Gastrocnemius medialis (tissue), 4 donors: ENCODE data around the gene EPHA4.

Experiments
- CTCF ChIP-seq, 5 experiments: fragments of 450-650 bp in 3 of 5; fragments of 200-600 bp in 2 of 5; sonication (generic) in 2 of 5; IDR thresholded peaks in 4 of 5; conservative IDR thresholded peaks in 1 of 5; 1 replicate in 4 of 5; 2 replicates in 1 of 5; pipeline ENCODE4 v1.5.1; 2016 to 2019; ENCODE audit warnings: antibody characterized with exemption in 5 of 5, mild to moderate bottlenecking in 3 of 5, moderate library complexity in 3 of 5
- POLR2A ChIP-seq, 2 donors: fragments of 450-650 bp; IDR thresholded peaks; one replicate each; pipeline ENCODE4 v1.6.1; 2017; ENCODE audit warnings: antibody characterized with exemption in 2 of 2, mild to moderate bottlenecking in 2 of 2, moderate library complexity in 2 of 2

- TF ChIP-seq CTCF (IDR thresholded peaks at IDR 0.05 in 4 of 5, conservative IDR thresholded peaks at IDR 0.05 in 1 of 5) (no peak), POLR2A (IDR thresholded peaks at IDR 0.05) (no peak)
Observed at GRCh38 chr2:221571025-221571550, 1.0 kb downstream of the EPHA4 start.
